ENCODE measurements around the gene LIN28A. TPM values are rescaled to one million over a fixed set of nuclear protein-coding genes. Genes with fewer than 3 reads are reported as not detected.

The LIN28A gene
- total RNA-seq, 1 experiment from 2014 or later, result 1,289 TPM

DNA sequence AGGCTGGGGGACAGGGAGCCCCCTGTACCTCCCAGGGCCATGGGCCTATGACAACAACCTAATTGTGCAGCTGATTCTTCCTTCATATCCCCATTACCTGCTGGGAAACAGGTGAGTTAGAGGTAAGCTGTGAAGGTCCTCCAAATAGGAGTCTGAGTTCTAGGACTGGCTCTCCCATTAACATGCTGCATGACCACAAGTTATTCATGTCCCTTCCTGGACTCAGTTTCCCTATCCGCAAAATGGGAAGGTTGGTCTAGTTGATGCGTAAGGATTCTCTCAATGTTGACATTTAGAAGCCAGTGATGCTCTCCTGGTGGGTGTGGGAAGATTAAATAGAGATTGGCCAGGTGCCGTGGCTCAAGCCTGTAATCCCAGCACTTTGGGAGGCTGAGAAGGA, 42.1 kb upstream of the LIN28A start:
- WGBS (ENCODE audit: extremely low coverage, insufficient read length, low lambda C conversion rate), result no CpG with 5 or more reads among the region's 3 CpGs
- H2BK5ac ChIP-seq (ENCODE audit: insufficient read length, low read length), result no peak overlapping the region
- no peak overlapping the region for H2BK12ac ChIP-seq (ENCODE audit: insufficient read length, low read depth, low read length)
- no peak overlapping the region for H3K4me3 Mint-ChIP-seq
- H3K79me2 ChIP-seq (ENCODE audit: insufficient read depth, low read length), result no peaks in the 10 kb centered on the region
- no peak overlapping the region for H3K14ac ChIP-seq (ENCODE audit: insufficient read depth, low read length)
- no peak overlapping the region for H3K4me2 ChIP-seq (ENCODE audit: insufficient read depth, insufficient read length, low read length)
- H3K79me1 ChIP-seq (ENCODE audit: insufficient read depth, low read depth, low read length, poor library complexity, severe bottlenecking), result no peaks in the 10 kb centered on the region
- TF ChIP-seq CTCF (conservative IDR thresholded peaks at IDR 0.05), result no peak
- H2AK5ac ChIP-seq (ENCODE audit: insufficient read length, low read length), result no peak overlapping the region
- H3K36me3 Mint-ChIP-seq (ENCODE audit: insufficient read depth in 1 of 3, low read depth in 3 of 3), result no peaks in the 10 kb centered on the region
- H3K4ac ChIP-seq (ENCODE audit: low read depth, low read length), result no peak overlapping the region
- no peak overlapping the region for H4K91ac ChIP-seq (ENCODE audit: insufficient read length, low read depth, low read length)
- H3K23me2 ChIP-seq (ENCODE audit: insufficient read length, low read depth, low read length, poor library complexity, severe bottlenecking), result no peaks in the 10 kb centered on the region
- H3K23ac ChIP-seq (ENCODE audit: insufficient read length, low read depth, low read length), result no peak overlapping the region
- H2BK20ac ChIP-seq (ENCODE audit: low read depth, low read length, poor library complexity, severe bottlenecking), result no peak overlapping the region
- no peak overlapping the region for H3K56ac ChIP-seq (ENCODE audit: insufficient read length, low read depth, low read length)
- H2BK120ac ChIP-seq (ENCODE audit: low read depth, low read length, poor library complexity, severe bottlenecking), result no peak overlapping the region
- no peaks in the 10 kb centered on the region for H3K4me1 ChIP-seq (ENCODE audit: insufficient read depth, low read length)
- no peak for DNase-seq
- no peak overlapping the region for H3T11ph ChIP-seq (ENCODE audit: low read length)
- H3K9me3 ChIP-seq (ENCODE audit: control insufficient read depth, low read depth, low read length), result no peaks in the 10 kb centered on the region
- H3K27me3 ChIP-seq (ENCODE audit: insufficient read depth, low read length), result no peaks in the 10 kb centered on the region
- H3K4me1 Mint-ChIP-seq, result peaks cover 2 to 13% of the 10 kb centered on the region in 2 experiments
- peaks cover 22% of the 10 kb centered on the region for H3K27me3 Mint-ChIP-seq (ENCODE audit: low read depth)
- H3K18ac ChIP-seq (ENCODE audit: insufficient read length, low read depth, low read length), result no peak overlapping the region
- H4K8ac ChIP-seq (replicated peaks; ENCODE audit: insufficient read length, low read depth, low read length), result no peak overlapping the region
- H3K9me3 Mint-ChIP-seq, result peaks cover 0 to 3% of the 10 kb centered on the region in 2 experiments; a peak in 3 of 5 replicates
- H2AFZ ChIP-seq (ENCODE audit: low read length), result no peak overlapping the region
- no peak overlapping the region for H3K9ac ChIP-seq (ENCODE audit: extremely low read depth, insufficient read length, low read length)
- no peak overlapping the region for H3K27ac Mint-ChIP-seq
- H4K20me1 ChIP-seq (ENCODE audit: control insufficient read depth, insufficient read depth, insufficient read length), result no peaks in the 10 kb centered on the region
- no peak overlapping the region for H2BK15ac ChIP-seq (ENCODE audit: low read depth, low read length)
- no peak overlapping the region for H4K5ac ChIP-seq (ENCODE audit: insufficient read length, low read depth, low read length)
- no peak overlapping the region for H3K27ac ChIP-seq (ENCODE audit: insufficient read length, low read depth, low read length)
